Measurements from ENCODE around the gene GFI1. TPM values are rescaled to one million over a fixed set of nuclear protein-coding genes. Genes with fewer than 3 reads are reported as not detected.
A peak's percentile ranks its signal among the peaks of the same experiment; 100 is the strongest.

Gene GFI1
- total RNA-seq, 1 donor from 2014 or later, result 0.17 TPM

- Mint-ChIP-seq H3K27me3 (peaks cover 96% of the 10 kb centered on the region), H3K4me3 (ENCODE audit: low read depth) (peak overlapping the region; percentile 55), H3K9me3 (ENCODE audit: low read depth) (no peaks in the 10 kb centered on the region), H3K4me1 (ENCODE audit: low read depth) (peaks cover 23% of the 10 kb centered on the region), H3K36me3 (ENCODE audit: insufficient read depth) (no peaks in the 10 kb centered on the region), H3K27ac (peak overlapping the region; percentile 52)
- TF ChIP-seq CTCF (IDR thresholded peaks at IDR 0.05; ENCODE audit: unreplicated experiment), result no peak
- peak; percentile 25 for DNase-seq (ENCODE audit: low spot score, unreplicated experiment)
Measured at GRCh38 chr1:92480200-92480812, 6.4 kb downstream of the GFI1 start.

GRCh38 chr1:92479587-92479986, 7.1 kb downstream of the GFI1 start:
- no peak for DNase-seq (ENCODE audit: low spot score, unreplicated experiment)
- Mint-ChIP-seq H3K36me3 (ENCODE audit: insufficient read depth) (no peaks in the 10 kb centered on the region), H3K4me3 (ENCODE audit: low read depth) (no peak overlapping the region), H3K27me3 (peaks cover 96% of the 10 kb centered on the region), H3K27ac (no peak overlapping the region), H3K4me1 (ENCODE audit: low read depth) (peaks cover 19% of the 10 kb centered on the region), H3K9me3 (ENCODE audit: low read depth) (no peaks in the 10 kb centered on the region)
- no peak for TF ChIP-seq CTCF (IDR thresholded peaks at IDR 0.05; ENCODE audit: unreplicated experiment)

GRCh38 chr1:92478393-92478792, 8.3 kb downstream of the GFI1 start:
- H3K27ac Mint-ChIP-seq, result no peak overlapping the region
- H3K27me3 Mint-ChIP-seq, result peaks cover 97% of the 10 kb centered on the region
- H3K36me3 Mint-ChIP-seq (ENCODE audit: insufficient read depth), result no peaks in the 10 kb centered on the region
- no peak for TF ChIP-seq CTCF (IDR thresholded peaks at IDR 0.05; ENCODE audit: unreplicated experiment)
- no peak overlapping the region for H3K4me3 Mint-ChIP-seq (ENCODE audit: low read depth)
- DNase-seq (ENCODE audit: low spot score, unreplicated experiment), result no peak
- no peaks in the 10 kb centered on the region for H3K9me3 Mint-ChIP-seq (ENCODE audit: low read depth)
- peaks cover 12% of the 10 kb centered on the region for H3K4me1 Mint-ChIP-seq (ENCODE audit: low read depth)

- peaks cover 89% of the 10 kb centered on the region for H3K27me3 Mint-ChIP-seq
- H3K36me3 Mint-ChIP-seq (ENCODE audit: insufficient read depth), result no peaks in the 10 kb centered on the region
- no peak for DNase-seq (ENCODE audit: low spot score, unreplicated experiment)
- H3K4me3 Mint-ChIP-seq (ENCODE audit: low read depth), result no peak overlapping the region
- no peak for TF ChIP-seq CTCF (IDR thresholded peaks at IDR 0.05; ENCODE audit: unreplicated experiment)
- H3K27ac Mint-ChIP-seq, result no peak overlapping the region
- H3K4me1 Mint-ChIP-seq (ENCODE audit: low read depth), result peaks cover 4% of the 10 kb centered on the region
- H3K9me3 Mint-ChIP-seq (ENCODE audit: low read depth), result no peaks in the 10 kb centered on the region
Measured at GRCh38 chr1:92476071-92476631, 10.6 kb downstream of the GFI1 start.

GRCh38 chr1:92475029-92475428, 11.7 kb downstream of the GFI1 start:
- no peak for TF ChIP-seq CTCF (IDR thresholded peaks at IDR 0.05; ENCODE audit: unreplicated experiment)
- no peak overlapping the region for H3K4me3 Mint-ChIP-seq (ENCODE audit: low read depth)
- no peak for DNase-seq (ENCODE audit: low spot score, unreplicated experiment)
- no peak overlapping the region for H3K27ac Mint-ChIP-seq
- no peaks in the 10 kb centered on the region for H3K9me3 Mint-ChIP-seq (ENCODE audit: low read depth)
- peaks cover 88% of the 10 kb centered on the region for H3K27me3 Mint-ChIP-seq
- peaks cover 1% of the 10 kb centered on the region for H3K4me1 Mint-ChIP-seq (ENCODE audit: low read depth)
- no peaks in the 10 kb centered on the region for H3K36me3 Mint-ChIP-seq (ENCODE audit: insufficient read depth)
